HCT116 (cell line): ENCODE results near the gene PRKCD.

ENCODE experiments used
- EZH2 ChIP-seq: fragments of 200-600 bp; sonication (generic); IDR thresholded peaks from 2 replicates; pipeline ENCODE4 v1.6.1; 2017; ENCODE audit warnings: antibody characterized with exemption, mixed run types
- RAD21 ChIP-seq: IDR thresholded peaks from 2 replicates; pipeline ENCODE4 v1.6.1; 2012; ENCODE audit warnings: low read depth, mild to moderate bottlenecking
- TF ChIP-seq, protein P1 (sequence below), 3 experiments: fragments of 200-600 bp in 1 of 3; sonication (generic) in 1 of 3; IDR thresholded peaks in 2 of 3; conservative IDR thresholded peaks in 1 of 3; 2 replicates each; pipeline ENCODE4 v1.5.1; 2012 to 2017; ENCODE audit warnings: low read depth in 2 of 3, low read length in 2 of 3, antibody characterized with exemption in 1 of 3, borderline replicate concordance in 1 of 3, control low read depth in 1 of 3, mild to moderate bottlenecking in 1 of 3, mixed read lengths in 1 of 3, mixed run types in 1 of 3, moderate library complexity in 1 of 3; ENCODE audit not compliant: insufficient read depth in 1 of 3

DNA sequence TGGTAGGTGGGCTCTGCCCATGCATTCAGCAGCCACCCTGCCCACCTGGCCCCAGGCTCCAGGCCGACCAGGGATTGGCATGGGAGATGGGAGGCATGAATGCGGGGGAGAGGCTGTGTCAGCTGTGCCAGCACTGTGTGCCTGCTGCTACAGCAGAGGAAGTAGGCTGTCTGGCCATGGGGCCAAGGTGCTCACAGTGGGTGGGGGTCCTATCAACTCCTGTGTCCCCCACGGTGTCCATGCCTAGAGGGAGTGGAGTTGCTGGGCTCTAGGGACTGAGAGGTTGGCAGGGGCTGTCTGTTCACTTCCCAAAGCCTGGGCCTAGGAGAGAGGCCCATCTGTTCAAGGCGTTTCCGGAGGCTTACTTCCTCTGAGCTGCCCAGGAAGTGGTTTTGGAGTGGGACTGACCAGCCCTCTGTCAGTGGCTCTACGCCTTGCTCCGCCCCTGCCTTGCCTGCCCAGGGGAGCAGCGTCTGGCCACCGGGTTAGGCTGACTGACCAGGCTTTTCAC, 5.8 kb downstream of the PRKCD start:
- TF ChIP-seq EZH2 (no peak), RAD21 (no peak)
- TF ChIP-seq, protein P1, sequence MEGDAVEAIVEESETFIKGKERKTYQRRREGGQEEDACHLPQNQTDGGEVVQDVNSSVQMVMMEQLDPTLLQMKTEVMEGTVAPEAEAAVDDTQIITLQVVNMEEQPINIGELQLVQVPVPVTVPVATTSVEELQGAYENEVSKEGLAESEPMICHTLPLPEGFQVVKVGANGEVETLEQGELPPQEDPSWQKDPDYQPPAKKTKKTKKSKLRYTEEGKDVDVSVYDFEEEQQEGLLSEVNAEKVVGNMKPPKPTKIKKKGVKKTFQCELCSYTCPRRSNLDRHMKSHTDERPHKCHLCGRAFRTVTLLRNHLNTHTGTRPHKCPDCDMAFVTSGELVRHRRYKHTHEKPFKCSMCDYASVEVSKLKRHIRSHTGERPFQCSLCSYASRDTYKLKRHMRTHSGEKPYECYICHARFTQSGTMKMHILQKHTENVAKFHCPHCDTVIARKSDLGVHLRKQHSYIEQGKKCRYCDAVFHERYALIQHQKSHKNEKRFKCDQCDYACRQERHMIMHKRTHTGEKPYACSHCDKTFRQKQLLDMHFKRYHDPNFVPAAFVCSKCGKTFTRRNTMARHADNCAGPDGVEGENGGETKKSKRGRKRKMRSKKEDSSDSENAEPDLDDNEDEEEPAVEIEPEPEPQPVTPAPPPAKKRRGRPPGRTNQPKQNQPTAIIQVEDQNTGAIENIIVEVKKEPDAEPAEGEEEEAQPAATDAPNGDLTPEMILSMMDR (IDR thresholded peaks at IDR 0.05 in 2 of 3, conservative IDR thresholded peaks at IDR 0.05 in 1 of 3; ENCODE audit: borderline replicate concordance in 1 of 3, insufficient read depth in 1 of 3, low read depth in 2 of 3, low read length in 2 of 3): no peak
